HCT116 (cell line): ENCODE data around the gene PDZD8. TPM values are rescaled to one million over a fixed set of nuclear protein-coding genes. Genes with fewer than 3 reads are reported as not detected.

Source experiments
- ATAC-seq: fragments of 200-7000 bp; cut with Tn5 transposase; 2 replicates; pipeline ENCODE4 v1.9.1; 2020; ENCODE audit warnings: mild to moderate bottlenecking, moderate library complexity
- BruUV-seq: library from RNA; stranded (reverse); fragments of 400-500 nt; replicated peaks from 2 replicates; lab custom pipeline; 2021; lab: Mats Ljungman, UMichigan
- CTCF ChIA-PET: fragments of 300-600 bp; sonication (Branson Sonifier 250); formaldehyde crosslinking; loops from one replicate; lab custom pipeline; 2021; ENCODE audit warnings: antibody characterized with exemption; lab: Charles Lee
- POLR2A ChIA-PET: fragments of 300-600, 350-600 bp; sonication (Branson Sonifier 250); formaldehyde crosslinking; loops from one replicate; lab custom pipeline; 2021; ENCODE audit warnings: antibody characterized with exemption; lab: Charles Lee
- RAD21 ChIA-PET, 2 experiments: fragments of 300-600 bp; sonication (Branson Sonifier 250); formaldehyde crosslinking; loops; one replicate each; lab custom pipeline; 2023; ENCODE audit warnings: low total read pairs in 2 of 2; ENCODE audit not compliant: uncharacterized antibody in 2 of 2, unreplicated experiment in 2 of 2, low non-redundant PET in 1 of 2; lab: Charles Lee
- DNase-seq: peaks from one replicate; pipeline ENCODE4 v3.0.0-alpha.2; 2010; ENCODE audit warnings: low read depth, low spot score
- H2AFZ ChIP-seq: fragments of 200-600 bp; shearing (Covaris generic), sonication (generic); 2 replicates; pipeline ENCODE4 v1.6.1; 2017; ENCODE audit warnings: low read depth, mixed run types, mixed read lengths, antibody characterized with exemption, low read length; ENCODE audit not compliant: poor library complexity, severe bottlenecking
- H3K27ac ChIP-seq: 2 replicates; pipeline ENCODE4 v1.5.1; 2012; ENCODE audit warnings: low read depth, low read length
- H3K27me3 ChIP-seq: fragments of 200-600 bp; sonication (generic); 2 replicates; pipeline ENCODE4 v1.6.1; 2016; ENCODE audit warnings: mixed run types, low read length, mixed read lengths; ENCODE audit not compliant: insufficient read depth
- H3K36me3 ChIP-seq, 2 experiments: fragments of 200-500 bp in 1 of 2; fragments of 200-600 bp in 1 of 2; sonication (Bioruptor generic) in 1 of 2; sonication (generic) in 1 of 2; 2 replicates each; pipeline versions ENCODE4 v1.5.1 to v1.6.1; 2014 to 2016; ENCODE audit warnings: low read length in 2 of 2, inconsistent platforms in 1 of 2, mixed read lengths in 1 of 2, mixed run types in 1 of 2; ENCODE audit not compliant: insufficient read depth in 2 of 2, control insufficient read depth in 1 of 2
- H3K4me1 ChIP-seq, 2 experiments: fragments of 200-600 bp in 1 of 2; sonication (generic) in 1 of 2; 2 replicates each; pipeline versions ENCODE4 v1.5.1 to v1.6.1; 2012 to 2017; ENCODE audit warnings: low read length in 2 of 2, inconsistent platforms in 1 of 2, mild to moderate bottlenecking in 1 of 2, mixed read lengths in 1 of 2, mixed run types in 1 of 2, moderate library complexity in 1 of 2; ENCODE audit not compliant: insufficient read depth in 2 of 2, control insufficient read depth in 1 of 2
- H3K4me2 ChIP-seq: fragments of 200-600 bp; sonication (generic); 2 replicates; pipeline ENCODE4 v1.6.1; 2017; ENCODE audit warnings: mixed run types, low read length, mixed read lengths
- H3K4me3 ChIP-seq, 2 experiments: fragments of 200-600 bp in 1 of 2; sonication (generic) in 1 of 2; replicated peaks in 1 of 2; 2 replicates each; pipeline ENCODE4 v1.5.1; 2011 to 2016; ENCODE audit warnings: low read length in 2 of 2, control low read depth in 1 of 2, low read depth in 1 of 2, mild to moderate bottlenecking in 1 of 2, mixed read lengths in 1 of 2, mixed run types in 1 of 2
- H3K79me2 ChIP-seq: fragments of 200-600 bp; sonication (generic); 2 replicates; pipeline ENCODE4 v1.6.1; 2017; ENCODE audit warnings: mild to moderate bottlenecking, mixed run types, low read length, moderate library complexity, mixed read lengths; ENCODE audit not compliant: insufficient read depth
- H3K9ac ChIP-seq: fragments of 200-600 bp; sonication (generic); 2 replicates; pipeline ENCODE4 v1.6.1; 2016; ENCODE audit warnings: low read length, mixed read lengths
- H3K9me2 ChIP-seq: fragments of 200-600 bp; sonication (generic), shearing (Covaris generic); 2 replicates; pipeline ENCODE4 v1.6.1; 2017; ENCODE audit warnings: mixed run types, mild to moderate bottlenecking, moderate library complexity; ENCODE audit not compliant: insufficient read depth
- H3K9me3 ChIP-seq, 2 experiments: fragments of 200-500 bp in 1 of 2; fragments of 200-600 bp in 1 of 2; sonication (Bioruptor generic) in 1 of 2; sonication (generic) in 1 of 2; 2 replicates each; pipeline ENCODE4 v1.6.1; 2014 to 2017; ENCODE audit warnings: low read length in 2 of 2, mixed read lengths in 2 of 2, inconsistent platforms in 1 of 2, low read depth in 1 of 2, mild to moderate bottlenecking in 1 of 2, mixed run types in 1 of 2, moderate library complexity in 1 of 2; ENCODE audit not compliant: control insufficient read depth in 1 of 2, insufficient read depth in 1 of 2
- H4K20me1 ChIP-seq: fragments of 200-600 bp; sonication (generic), shearing (Covaris generic); 2 replicates; pipeline ENCODE4 v1.6.1; 2017; ENCODE audit warnings: mixed run types, mild to moderate bottlenecking, moderate library complexity; ENCODE audit not compliant: insufficient read depth
- CTCF ChIP-seq, 3 experiments: fragments of 200-600 bp in 1 of 3; sonication (generic) in 1 of 3; IDR thresholded peaks in 2 of 3; conservative IDR thresholded peaks in 1 of 3; 2 replicates each; pipeline ENCODE4 v1.5.1; 2012 to 2017; ENCODE audit warnings: low read depth in 2 of 3, low read length in 2 of 3, antibody characterized with exemption in 1 of 3, borderline replicate concordance in 1 of 3, control low read depth in 1 of 3, mild to moderate bottlenecking in 1 of 3, mixed read lengths in 1 of 3, mixed run types in 1 of 3, moderate library complexity in 1 of 3; ENCODE audit not compliant: insufficient read depth in 1 of 3
- EGR1 ChIP-seq: IDR thresholded peaks from 2 replicates; pipeline ENCODE4 v1.6.1; 2012; ENCODE audit warnings: low read depth
- ELF1 ChIP-seq: IDR thresholded peaks from 2 replicates; pipeline ENCODE4 v1.6.1; 2012; ENCODE audit warnings: low read depth, borderline replicate concordance
- YY1 ChIP-seq: IDR thresholded peaks from 2 replicates; pipeline ENCODE4 v1.6.1; 2011; ENCODE audit warnings: low read length, low read depth, moderate library complexity, mild to moderate bottlenecking; ENCODE audit not compliant: insufficient replicate concordance; ENCODE audit errors: extremely low read depth
- intact Hi-C: fragments of 100-400 bp; cut with micrococcal nuclease; formaldehyde crosslinking; loops from 2 replicates; pipeline ENCODE4 v1.10.0; 2022
- total RNA-seq: library from RNA; stranded (reverse); gene quantifications from one replicate; pipeline ENCODE4 v1.2.1, GENCODE V29; 2021; ENCODE audit not compliant: unreplicated experiment

The PDZD8 gene
- total RNA-seq, 1 experiment from 2014 or later: 61.7 TPM

- ATAC-seq (no peak), DNase-seq (no peak)
- no peaks in the 10 kb centered on the region for H3K9me3 ChIP-seq
- CTCF ChIA-PET: interaction anchor here (1.5 kb wide), 1 partner anchor 30 kb away, joined by 4 read pairs; no protein-coding TSS in a partner anchor
- no peak overlapping the region for H3K4me3 ChIP-seq
- H4K20me1 ChIP-seq: no peaks in the 10 kb centered on the region
- RAD21 ChIA-PET: no interaction called here
- TF ChIP-seq YY1: no peak
- TF ChIP-seq CTCF (IDR thresholded peaks at IDR 0.05 in 2 of 3, conservative IDR thresholded peaks at IDR 0.05 in 1 of 3; ENCODE audit: borderline replicate concordance in 1 of 3, insufficient read depth in 1 of 3, low read depth in 2 of 3, low read length in 2 of 3): no peak
- no peak for TF ChIP-seq EGR1
- no peak for TF ChIP-seq ELF1
- no peaks in the 10 kb centered on the region for H3K4me1 ChIP-seq
- no peaks in the 10 kb centered on the region for H3K36me3 ChIP-seq
- POLR2A ChIA-PET: no interaction called here
- H3K79me2 ChIP-seq: no peaks in the 10 kb centered on the region
- H2AFZ ChIP-seq: no peak overlapping the region
- no peak overlapping the region for H3K4me2 ChIP-seq
- no peaks in the 10 kb centered on the region for H3K9me2 ChIP-seq
- no peak overlapping the region for H3K27ac ChIP-seq
- intact Hi-C loops: no loop called here
- no TSS peak for BruUV-seq
- peaks cover 18% of the 10 kb centered on the region; the same call in 1 of the 2 replicates for H3K27me3 ChIP-seq
- no peak overlapping the region for H3K9ac ChIP-seq
Observed at GRCh38 chr10:117412469-117413010, 37.3 kb upstream of the PDZD8 start.
